CD4-positive, alpha-beta T cell treated with Interleukin-17A for 1 hour (primary cell): Measurements from ENCODE around the gene CTRB1.
"Not testable (repeated sequence)": the region's sequence is repeated elsewhere in the genome, so short reads cannot be mapped to it uniquely, and the experiment has no call there.

ENCODE experiments used
- DNase-seq: peaks from one replicate; pipeline ENCODE4 v3.0.0-alpha.2; 2020

Gene CTRB1

GRCh38 chr16:75242436-75243078, 23.8 kb downstream of the CTRB1 start:
- not testable (repeated sequence) for DNase-seq

- DNase-seq, result no peak
These were observed 25.0 kb downstream of the CTRB1 start for GRCh38 chr16:75243667-75244224.

GRCh38 chr16:75244225-75244809, 25.5 kb downstream of the CTRB1 start:
- DNase-seq, result no peak

GRCh38 chr16:75244844-75245758, 26.3 kb downstream of the CTRB1 start:
- no peak for DNase-seq

GRCh38 chr16:75246504-75247205, 27.9 kb downstream of the CTRB1 start:
- no peak for DNase-seq

- DNase-seq, result no peak
These were observed 28.5 kb downstream of the CTRB1 start for GRCh38 chr16:75247249-75247648.

GRCh38 chr16:75248142-75248535, 29.4 kb downstream of the CTRB1 start:
- DNase-seq, result no peak

- DNase-seq, result no peak
These were observed 30.0 kb downstream of the CTRB1 start for GRCh38 chr16:75248536-75249380.

- no peak for DNase-seq
These were observed 30.7 kb downstream of the CTRB1 start for GRCh38 chr16:75249441-75249840.

GRCh38 chr16:75250089-75250808, 31.5 kb downstream of the CTRB1 start:
- DNase-seq, result no peak

GRCh38 chr16:75250809-75251279, 32.1 kb downstream of the CTRB1 start:
- no peak for DNase-seq

GRCh38 chr16:75251280-75252048, 32.7 kb downstream of the CTRB1 start, which contains the start of gene BCAR1:
Gene BCAR1, minus strand, starts transcription at chr16:75251624. Its CDS starts 142 bp downstream, at chr16:75251482.
- no peak for DNase-seq

GRCh38 chr16:75252049-75252864, 33.5 kb downstream of the CTRB1 start:
- DNase-seq, result no peak

GRCh38 chr16:75252946-75253911, 34.4 kb downstream of the CTRB1 start:
- no peak for DNase-seq

- no peak for DNase-seq
These were observed 35.6 kb downstream of the CTRB1 start for GRCh38 chr16:75254359-75254837.

GRCh38 chr16:75256059-75256571, 37.3 kb downstream of the CTRB1 start:
- DNase-seq, result no peak

GRCh38 chr16:75256696-75257343, 38.0 kb downstream of the CTRB1 start:
- no peak for DNase-seq
